Activated T-cell treated with anti-CD3 and anti-CD28 coated beads, Interleukin-2, amount 50 U/mL, for 4 hours (primary cell): Measurements from ENCODE around the gene FAM13A. TPM values are rescaled to one million over a fixed set of nuclear protein-coding genes. Genes with fewer than 3 reads are reported as not detected.
"Not testable (repeated sequence)": the region's sequence is repeated elsewhere in the genome, so short reads cannot be mapped to it uniquely, and the experiment has no call there.

ENCODE experiments used
- ATAC-seq, 2 donors: fragments of 200-7000 bp; cut with Tn5 transposase; one replicate each; pipeline ENCODE4 v1.10.0; 2021
- DNase-seq: peaks from one replicate; pipeline ENCODE4 v3.0.0-alpha.2; 2020
- H3K27me3 Mint-ChIP-seq: one replicate; pipeline ENCODE4 v1.8.0; 2021; ENCODE audit warnings: low read depth, mixed read lengths
- H3K36me3 Mint-ChIP-seq: one replicate; pipeline ENCODE4 v1.8.0; 2022; ENCODE audit warnings: mixed read lengths; ENCODE audit not compliant: insufficient read depth
- H3K4me1 Mint-ChIP-seq: one replicate; pipeline ENCODE4 v1.8.0; 2021; ENCODE audit warnings: low read depth, mixed read lengths
- H3K4me3 Mint-ChIP-seq: one replicate; pipeline ENCODE4 v1.8.0; 2021; ENCODE audit warnings: mild to moderate bottlenecking, moderate library complexity, mixed read lengths
- H3K9me3 Mint-ChIP-seq: one replicate; pipeline ENCODE4 v1.8.0; 2021; ENCODE audit warnings: mixed read lengths
- total RNA-seq, 3 donors: library from RNA; stranded (reverse); gene quantifications; one replicate each; pipeline ENCODE4 v1.2.1, GENCODE V29; 2021

Gene FAM13A
- under 1 TPM; 0.38 to 0.86 (median 0.63) TPM for total RNA-seq

DNA sequence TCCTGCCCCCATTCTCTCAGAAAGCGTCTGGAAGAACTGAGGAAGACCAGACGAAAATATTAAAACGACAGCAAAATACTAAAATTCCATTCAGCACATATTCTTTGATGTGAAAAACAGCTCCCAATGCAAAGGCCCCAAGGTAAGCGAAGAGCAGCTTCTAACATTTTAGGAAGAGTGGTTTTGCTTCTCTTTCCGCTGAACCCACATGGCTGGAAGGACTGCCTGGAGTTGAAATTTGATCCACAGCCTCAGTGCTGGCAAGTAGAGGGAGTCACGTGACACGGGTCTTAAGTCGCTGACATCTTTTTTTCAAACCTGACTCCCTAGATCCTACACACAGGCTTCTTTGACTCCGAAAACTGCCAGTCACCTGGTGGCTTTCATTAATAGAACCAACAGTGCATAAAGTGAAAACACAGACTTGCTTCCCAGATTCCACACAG, at the start of gene FAM13A:
Gene FAM13A, minus strand, starts transcription at position 233 of the 446 bp plus-strand sequence. Its CDS starts 221 bp downstream, at position 12.
- DNase-seq (no peak), ATAC-seq (no peak)
- Mint-ChIP-seq H3K4me3 (peak within 1 kb of the TSS; percentile 11), H3K36me3 (no peaks in the 10 kb centered on the region), H3K4me1 (peaks cover 3% of the 10 kb centered on the region), H3K9me3 (peaks cover 9% of the 10 kb centered on the region), H3K27me3 (no peaks in the 10 kb centered on the region)

DNA sequence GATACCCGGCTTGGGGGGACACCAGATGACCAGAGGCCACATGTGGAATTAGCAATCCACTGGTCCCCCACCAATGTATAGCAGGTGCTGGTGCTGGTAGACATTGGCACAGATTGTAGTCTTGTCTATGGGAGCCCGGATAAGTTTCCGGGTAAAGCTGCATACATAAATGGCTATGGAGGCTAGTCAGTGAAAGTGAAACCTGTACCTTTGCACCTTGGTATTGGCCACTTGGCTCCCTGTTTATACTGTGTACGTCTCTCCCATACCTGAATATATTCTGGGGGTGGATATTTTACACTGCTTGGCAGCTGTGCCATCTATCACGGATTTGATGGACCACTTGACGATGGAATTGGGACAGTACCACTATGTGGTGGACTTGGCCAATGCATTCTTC, 48.7 kb upstream of the FAM13A start:
- Mint-ChIP-seq H3K4me1 (peaks cover 17% of the 10 kb centered on the region), H3K4me3 (no peak overlapping the region), H3K27me3 (peaks cover 14% of the 10 kb centered on the region), H3K9me3 (no peaks in the 10 kb centered on the region), H3K36me3 (no peaks in the 10 kb centered on the region)
- DNase-seq (no peak), ATAC-seq (no peak)

DNA sequence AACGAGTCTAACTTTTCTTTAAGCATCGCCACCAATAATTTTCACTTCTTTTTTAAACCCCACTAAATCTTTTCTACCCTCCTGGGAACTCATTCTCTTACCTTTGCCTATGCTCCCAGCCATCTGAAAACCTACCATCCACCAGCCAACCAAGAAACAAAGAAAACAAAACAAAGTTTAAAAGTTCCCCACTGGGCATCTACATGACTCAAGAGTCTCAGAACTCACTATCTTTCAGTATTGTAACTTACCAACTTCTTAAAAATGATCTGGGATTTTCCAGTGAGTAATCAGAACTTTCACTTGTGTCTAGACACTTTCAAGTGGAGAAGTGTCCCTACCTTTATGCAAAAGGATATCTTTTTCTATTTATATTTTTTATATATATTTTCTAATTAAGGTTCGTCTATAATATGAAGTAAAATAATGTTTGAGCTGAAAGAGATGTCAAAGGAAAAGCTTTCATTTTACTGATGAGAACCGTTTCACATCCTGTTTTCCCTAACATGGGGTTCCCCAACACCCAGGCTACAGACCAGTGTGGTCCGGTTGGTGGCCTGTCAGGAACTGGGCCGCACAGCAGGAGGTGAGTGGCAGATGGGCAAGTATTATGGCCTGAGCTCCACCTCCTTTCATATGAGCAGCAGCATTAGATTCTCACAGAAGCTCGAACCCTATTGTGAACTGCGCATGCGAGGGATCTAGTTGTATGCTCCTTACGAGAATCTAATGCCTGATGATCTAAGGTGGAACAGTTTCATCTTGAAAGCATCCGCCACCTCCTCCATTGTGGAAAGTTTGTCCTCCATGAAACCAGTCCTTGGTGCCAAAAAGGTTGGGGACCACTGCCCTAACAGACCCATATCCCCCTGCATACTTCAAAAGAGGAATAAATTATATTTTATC, 44.5 kb upstream of the FAM13A start:
- ATAC-seq (peak; percentile 90 to 95), DNase-seq (no peak)
- Mint-ChIP-seq H3K9me3 (no peaks in the 10 kb centered on the region), H3K27me3 (peaks cover 6% of the 10 kb centered on the region), H3K36me3 (no peaks in the 10 kb centered on the region), H3K4me1 (peaks cover 11% of the 10 kb centered on the region), H3K4me3 (no peak overlapping the region)

DNA sequence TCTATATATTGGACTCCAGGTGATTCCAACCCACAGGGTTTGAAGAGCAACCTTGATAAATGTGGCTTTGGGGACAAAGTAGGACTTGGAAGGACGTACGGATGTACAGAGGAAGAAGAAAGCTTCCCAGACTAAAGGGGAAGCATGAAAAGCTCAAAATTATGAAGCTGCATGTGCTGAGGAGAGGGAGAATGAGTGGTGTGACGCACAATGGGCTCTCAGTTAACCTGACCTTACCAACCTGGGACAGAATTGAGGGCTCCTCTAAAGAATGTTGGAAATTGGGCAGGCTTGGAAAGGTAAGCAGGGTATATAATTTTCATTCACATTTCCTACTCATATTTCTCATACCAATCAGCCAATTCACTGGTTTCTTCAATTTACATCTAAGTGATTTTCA, 43.9 kb upstream of the FAM13A start:
- Mint-ChIP-seq H3K36me3 (no peaks in the 10 kb centered on the region), H3K27me3 (peaks cover 6% of the 10 kb centered on the region), H3K4me3 (no peak overlapping the region), H3K4me1 (peaks cover 11% of the 10 kb centered on the region), H3K9me3 (no peaks in the 10 kb centered on the region)
- ATAC-seq (peak in 1 of 2 donors; percentile 27), DNase-seq (no peak)

DNA sequence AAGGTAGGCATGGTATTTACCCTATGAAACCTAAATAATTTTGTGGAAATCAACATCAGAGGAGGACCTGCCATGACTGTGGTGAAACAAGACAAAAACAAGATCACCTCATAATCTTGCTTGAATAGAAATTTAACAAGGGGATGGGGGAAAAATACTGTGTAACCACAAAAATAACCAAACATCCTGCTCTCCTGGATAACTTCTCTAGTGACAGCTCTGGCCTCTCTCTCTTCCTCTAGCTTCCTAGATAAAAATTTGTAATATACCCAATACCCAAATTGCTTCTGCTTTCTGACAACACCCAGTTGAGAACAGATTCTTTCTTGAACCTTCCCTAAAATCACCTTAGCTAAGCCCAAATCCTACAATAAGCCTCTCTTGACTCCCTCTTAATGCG, 42.5 kb upstream of the FAM13A start:
- no peak for ATAC-seq
- H3K4me3 Mint-ChIP-seq, result no peak overlapping the region
- no peak for DNase-seq
- H3K4me1 Mint-ChIP-seq, result peaks cover 11% of the 10 kb centered on the region
- H3K36me3 Mint-ChIP-seq, result no peaks in the 10 kb centered on the region
- peaks cover 4% of the 10 kb centered on the region for H3K27me3 Mint-ChIP-seq
- H3K9me3 Mint-ChIP-seq, result no peaks in the 10 kb centered on the region

DNA sequence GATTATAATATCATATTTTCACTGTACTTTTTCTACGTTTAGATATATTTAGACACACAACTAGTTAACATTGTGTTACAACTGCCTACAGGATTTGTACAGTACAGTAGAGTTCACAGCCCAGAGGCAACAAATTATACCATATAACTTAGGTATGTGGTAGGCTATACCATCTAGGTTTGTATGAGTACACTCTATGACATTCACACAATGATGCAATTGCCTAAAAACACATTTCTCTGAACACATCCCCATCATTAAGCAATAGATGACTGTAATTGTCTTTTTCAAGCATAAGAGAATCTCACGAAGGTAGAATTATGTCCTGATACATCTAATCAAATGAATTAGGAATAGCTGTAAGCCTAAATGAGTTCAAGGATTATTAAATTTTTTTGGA, 42.0 kb upstream of the FAM13A start:
- no peak overlapping the region for H3K4me3 Mint-ChIP-seq
- no peaks in the 10 kb centered on the region for H3K36me3 Mint-ChIP-seq
- ATAC-seq, result no peak
- peaks cover 11% of the 10 kb centered on the region for H3K4me1 Mint-ChIP-seq
- no peak for DNase-seq
- no peaks in the 10 kb centered on the region for H3K9me3 Mint-ChIP-seq
- peaks cover 3% of the 10 kb centered on the region for H3K27me3 Mint-ChIP-seq

DNA sequence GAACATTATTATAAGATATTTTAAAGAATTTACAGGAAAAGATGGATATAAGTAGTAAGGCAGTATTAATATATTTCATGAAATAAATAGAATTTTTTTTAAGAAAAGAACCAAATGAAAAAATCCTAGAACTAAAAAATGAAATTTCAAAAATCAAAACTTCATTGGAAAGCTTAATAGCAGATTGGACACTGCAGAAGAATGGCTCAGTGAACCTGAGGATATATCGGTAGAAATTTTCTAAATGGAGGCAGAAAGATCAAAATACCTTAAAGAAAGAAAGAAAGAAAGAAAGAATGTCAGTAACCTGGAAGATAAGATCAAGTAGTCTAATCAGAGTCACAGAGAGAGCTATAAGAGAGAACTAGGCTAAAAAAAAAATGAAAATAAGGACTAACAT, 21.3 kb upstream of the FAM13A start:
- Mint-ChIP-seq H3K4me3 (no peak overlapping the region), H3K4me1 (peaks cover 3% of the 10 kb centered on the region), H3K36me3 (no peaks in the 10 kb centered on the region), H3K27me3 (peaks cover 2% of the 10 kb centered on the region), H3K9me3 (peaks cover 20% of the 10 kb centered on the region)
- no peak for ATAC-seq
- no peak for DNase-seq

DNA sequence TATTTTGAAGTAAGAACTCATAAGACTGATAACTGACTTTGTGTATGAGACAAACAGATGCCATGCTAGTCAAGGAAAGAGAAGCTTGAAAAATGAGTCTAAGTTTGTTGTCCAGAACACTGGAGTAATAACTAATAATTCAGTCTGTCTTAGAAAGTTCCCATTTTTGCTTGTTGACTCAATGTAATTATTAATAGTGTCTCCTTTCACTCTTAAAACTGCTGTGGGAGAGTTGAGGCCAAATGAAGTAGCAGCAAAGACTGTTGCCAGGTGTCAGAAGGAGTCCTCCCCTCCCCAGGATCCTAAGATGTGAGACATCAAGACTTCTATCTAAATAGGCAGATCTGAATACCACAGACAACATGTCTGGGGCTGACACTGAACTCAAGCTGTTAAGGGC, 20.8 kb upstream of the FAM13A start:
- Mint-ChIP-seq H3K9me3 (peaks cover 20% of the 10 kb centered on the region), H3K4me1 (peaks cover 3% of the 10 kb centered on the region), H3K4me3 (no peak overlapping the region), H3K36me3 (no peaks in the 10 kb centered on the region), H3K27me3 (no peaks in the 10 kb centered on the region)
- DNase-seq (no peak), ATAC-seq (no peak)

DNA sequence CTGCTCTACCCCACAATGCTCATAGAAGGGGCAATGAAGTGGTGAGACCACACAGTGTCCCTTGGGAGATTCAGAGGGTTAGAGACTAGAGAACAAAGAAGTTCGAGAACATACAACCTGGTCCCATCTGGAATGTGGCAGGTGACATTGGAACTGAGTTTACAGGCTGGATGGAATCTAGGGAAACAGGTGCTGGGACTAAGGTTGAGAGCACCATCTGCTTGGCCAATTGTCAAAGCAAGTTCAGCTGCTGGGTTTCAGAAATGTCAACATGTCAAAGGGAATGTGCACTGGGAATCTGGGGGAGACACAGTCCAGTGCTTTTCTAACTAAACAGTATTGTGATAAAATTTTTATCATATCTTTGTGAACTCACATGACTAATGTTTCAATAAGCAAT, 15.9 kb upstream of the FAM13A start:
- Mint-ChIP-seq H3K27me3 (no peaks in the 10 kb centered on the region), H3K4me3 (no peak overlapping the region), H3K4me1 (peaks cover 2% of the 10 kb centered on the region), H3K36me3 (no peaks in the 10 kb centered on the region), H3K9me3 (peaks cover 14% of the 10 kb centered on the region)
- DNase-seq (no peak), ATAC-seq (no peak)

DNA sequence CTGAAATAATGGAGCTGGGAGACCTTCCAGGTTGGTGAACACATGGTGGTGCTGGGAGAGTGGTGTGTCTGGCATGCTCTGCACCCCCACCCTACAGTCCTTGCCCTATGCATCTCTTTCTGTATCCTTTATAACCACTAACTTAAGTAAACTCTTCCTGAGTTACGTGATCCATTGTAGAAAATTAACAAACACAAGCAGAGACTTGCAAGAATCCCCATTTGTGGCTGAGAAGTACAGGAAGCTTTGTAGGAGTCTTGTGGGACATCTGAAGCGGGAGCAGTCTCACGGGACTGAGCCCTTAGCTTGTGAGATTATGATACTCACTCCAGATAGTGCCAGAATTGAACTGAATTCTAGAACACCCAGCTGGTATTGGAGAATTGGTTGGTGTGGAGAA, 14.3 kb upstream of the FAM13A start:
- no peaks in the 10 kb centered on the region for H3K27me3 Mint-ChIP-seq
- no peak overlapping the region for H3K4me3 Mint-ChIP-seq
- peaks cover 2% of the 10 kb centered on the region for H3K4me1 Mint-ChIP-seq
- no peaks in the 10 kb centered on the region for H3K9me3 Mint-ChIP-seq
- DNase-seq (no peak), ATAC-seq (no peak)
- no peaks in the 10 kb centered on the region for H3K36me3 Mint-ChIP-seq

DNA sequence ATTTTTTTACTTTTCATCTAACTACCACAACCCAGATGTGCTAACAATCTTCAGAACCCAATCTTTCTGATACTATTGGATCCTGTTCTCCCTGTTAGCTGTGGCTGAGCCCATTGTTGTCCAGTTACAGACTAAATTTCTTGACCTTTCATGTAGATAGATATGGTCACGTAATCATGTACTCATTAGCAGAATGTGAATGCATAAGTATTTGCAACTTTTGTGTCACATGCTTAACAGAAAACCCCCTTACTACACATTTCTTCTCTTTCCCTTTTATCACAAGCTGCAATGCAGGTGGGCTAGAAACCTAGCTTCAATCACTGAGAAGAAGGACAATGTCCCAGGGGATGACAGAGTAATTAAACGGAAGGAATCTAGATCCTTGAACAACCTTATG, 13.1 kb upstream of the FAM13A start:
- peaks cover under 1% of the 10 kb centered on the region for H3K9me3 Mint-ChIP-seq

DNA sequence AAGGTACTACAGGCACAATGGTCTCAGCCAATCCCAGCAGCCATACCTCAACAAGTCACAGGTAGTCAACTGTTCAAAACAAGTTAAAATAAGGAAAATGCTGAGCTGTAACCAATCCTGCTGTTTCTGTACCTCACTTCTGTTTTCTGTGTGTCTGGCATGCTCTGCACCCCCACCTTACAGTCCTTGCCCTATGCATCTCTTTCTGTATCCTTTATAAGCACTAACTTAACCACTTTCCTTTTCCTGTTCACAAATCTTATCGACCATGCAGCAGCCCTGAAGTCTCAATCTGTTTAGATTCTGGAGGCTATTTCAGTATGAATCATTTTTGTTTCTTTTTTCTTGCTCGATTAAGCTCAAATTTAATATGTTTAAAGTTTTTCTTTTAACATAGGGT, 12.5 kb upstream of the FAM13A start:
- H3K9me3 Mint-ChIP-seq, result peaks cover 5% of the 10 kb centered on the region

More for the DNA sequence above, 13.1 kb upstream of the FAM13A start:
- no peaks in the 10 kb centered on the region for H3K36me3 Mint-ChIP-seq
- H3K27me3 Mint-ChIP-seq, result no peaks in the 10 kb centered on the region
- no peak for ATAC-seq
- H3K4me1 Mint-ChIP-seq, result peaks cover 2% of the 10 kb centered on the region
- DNase-seq, result no peak
- H3K4me3 Mint-ChIP-seq, result no peak overlapping the region

DNA sequence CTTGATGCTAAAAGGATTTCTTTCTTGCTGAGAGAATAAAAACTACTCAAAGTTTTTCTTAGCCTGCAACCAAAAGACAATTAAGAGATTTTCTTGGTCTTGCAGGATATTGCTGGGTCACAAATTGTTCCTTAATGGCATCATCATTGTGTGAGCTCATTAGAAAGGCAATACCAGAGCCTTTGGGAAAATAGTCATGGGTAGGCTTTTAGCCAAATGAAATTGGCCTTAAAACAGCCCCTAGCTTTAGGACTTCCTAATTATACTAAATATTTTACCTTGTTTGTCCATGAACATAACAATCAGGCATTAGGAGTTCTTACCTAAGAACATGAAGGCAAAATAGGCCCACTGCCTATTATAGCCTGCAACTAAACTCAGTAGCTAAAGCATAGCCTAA, 10.4 kb upstream of the FAM13A start:
- H3K36me3 Mint-ChIP-seq, result no peaks in the 10 kb centered on the region
- no peak for ATAC-seq
- no peak for DNase-seq
- no peak overlapping the region for H3K4me3 Mint-ChIP-seq
- H3K4me1 Mint-ChIP-seq, result peaks cover 2% of the 10 kb centered on the region
- no peaks in the 10 kb centered on the region for H3K27me3 Mint-ChIP-seq
- H3K9me3 Mint-ChIP-seq, result peaks cover 5% of the 10 kb centered on the region

More for the DNA sequence above, 12.5 kb upstream of the FAM13A start:
- H3K36me3 Mint-ChIP-seq, result no peaks in the 10 kb centered on the region
- DNase-seq (no peak), ATAC-seq (peak in 1 of 2 donors; percentile 34)
- H3K4me1 Mint-ChIP-seq, result peaks cover 2% of the 10 kb centered on the region
- no peak overlapping the region for H3K4me3 Mint-ChIP-seq
- H3K27me3 Mint-ChIP-seq, result no peaks in the 10 kb centered on the region

DNA sequence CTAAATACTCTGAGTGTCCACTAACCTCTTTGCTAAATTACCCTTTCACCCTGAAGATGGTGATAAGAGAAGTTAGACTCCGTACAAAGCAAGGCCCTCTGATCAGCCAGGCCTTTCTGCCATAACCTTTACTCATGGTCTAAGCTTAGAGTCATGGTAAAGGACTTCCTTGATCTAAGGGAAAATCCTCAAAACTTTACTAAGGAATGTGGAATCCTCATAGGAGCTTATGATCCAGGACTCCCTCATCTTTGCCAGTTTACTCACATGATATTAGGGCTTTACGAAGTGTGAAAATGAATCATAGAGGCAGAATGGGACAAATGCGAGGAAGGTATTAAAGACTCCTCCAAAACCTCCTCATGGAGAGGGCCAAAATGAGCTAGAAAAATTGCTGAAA, 7.9 kb upstream of the FAM13A start:
- H3K4me3 Mint-ChIP-seq, result no peak overlapping the region
- H3K27me3 Mint-ChIP-seq, result no peaks in the 10 kb centered on the region
- H3K9me3 Mint-ChIP-seq, result peaks cover 14% of the 10 kb centered on the region
- ATAC-seq (no peak), DNase-seq (no peak)
- H3K4me1 Mint-ChIP-seq, result peaks cover 2% of the 10 kb centered on the region
- H3K36me3 Mint-ChIP-seq, result no peaks in the 10 kb centered on the region

DNA sequence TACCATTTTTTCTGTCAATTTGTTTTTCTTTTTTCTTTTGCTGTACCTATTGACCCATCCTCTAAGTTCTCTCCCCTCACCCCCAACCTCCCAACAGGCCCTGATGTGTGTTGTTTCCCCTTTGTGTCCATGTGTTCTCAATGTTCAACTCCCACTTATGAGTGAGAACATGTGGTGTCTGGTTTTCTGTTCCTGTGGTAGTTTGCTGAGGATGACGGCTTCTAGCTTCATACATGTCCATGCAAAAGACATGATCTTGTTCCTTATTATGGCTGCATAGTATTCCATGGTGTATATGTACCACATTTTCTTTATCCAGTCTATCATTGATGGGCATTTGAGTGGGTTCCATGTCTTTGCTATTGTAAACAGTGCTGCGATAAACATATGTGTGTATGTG, 859 bp upstream of the FAM13A start:
- not testable (repeated sequence) for H3K36me3 Mint-ChIP-seq, H3K9me3 Mint-ChIP-seq, H3K27me3 Mint-ChIP-seq, H3K4me1 Mint-ChIP-seq, ATAC-seq, DNase-seq, H3K4me3 Mint-ChIP-seq
